GM12878 (cell line): ENCODE results near the gene PTPRN2. TPM values are rescaled to one million over a fixed set of nuclear protein-coding genes. Genes with fewer than 3 reads are reported as not detected.

ENCODE experiments used
- ATAC-seq: fragments of 200-7000 bp; cut with Tn5 transposase; 3 replicates; pipeline ENCODE4 v1.9.1; 2020; ENCODE audit warnings: mild to moderate bottlenecking, moderate library complexity
- BruUV-seq: library from RNA; stranded (reverse); fragments of 400-500 nt; replicated peaks from 2 replicates; lab custom pipeline; 2021; lab: Mats Ljungman, UMichigan
- CTCF ChIA-PET: fragments of 300-600 bp; sonication (Branson Sonifier 250); formaldehyde crosslinking; extraction: SDS; loops from one replicate; lab custom pipeline; 2021; ENCODE audit warnings: inconsistent platforms; lab: Yijun Ruan, JAX
- POLR2A ChIA-PET: fragments of 350-600 bp; formaldehyde crosslinking; extraction: SDS; loops from one replicate; lab custom pipeline; 2021; ENCODE audit warnings: inconsistent platforms; lab: Charles Lee
- RAD21 ChIA-PET: fragments of 300-600 bp; sonication (Branson Sonifier 250); formaldehyde crosslinking; loops from one replicate; lab custom pipeline; 2023; ENCODE audit warnings: antibody characterized with exemption; ENCODE audit not compliant: unreplicated experiment; lab: Charles Lee
- SMC1A ChIA-PET: fragments of 300-600 bp; sonication (Branson Sonifier 250); formaldehyde crosslinking; loops from one replicate; lab custom pipeline; 2023; ENCODE audit not compliant: unreplicated experiment, uncharacterized antibody; lab: Charles Lee
- DNase-seq: peaks from one replicate; pipeline ENCODE4 v3.0.0-alpha.2; 2011; ENCODE audit warnings: low read depth, low spot score
- FAIRE-seq: peaks from 3 replicates; lab custom pipeline; 2011; peaks lifted over from hg19 to GRCh38; lab: Jason Lieb, UNC
- H2AFZ ChIP-seq: 2 replicates; pipeline ENCODE4 v1.6.0; 2011; ENCODE audit warnings: low read depth, low read length, control low read depth; ENCODE audit not compliant: control insufficient read depth
- H3K27ac ChIP-seq: 2 replicates; pipeline ENCODE4 v1.5.1; 2011; ENCODE audit warnings: control low read depth; ENCODE audit not compliant: control insufficient read depth, insufficient read depth
- H3K27me3 ChIP-seq, 2 experiments: replicated peaks in 1 of 2; 2 replicates each; pipeline versions ENCODE4 v1.6.0 to v1.6.1; 2011; ENCODE audit warnings: low read length in 1 of 2; ENCODE audit not compliant: control insufficient read depth in 2 of 2, insufficient read depth in 2 of 2
- H3K36me3 ChIP-seq, 2 experiments: 2 replicates each; pipeline ENCODE4 v1.5.1; 2011; ENCODE audit warnings: low read length in 1 of 2; ENCODE audit not compliant: control insufficient read depth in 2 of 2, insufficient read depth in 2 of 2
- H3K4me1 ChIP-seq: 2 replicates; pipeline ENCODE4 v1.6.1; 2011; ENCODE audit warnings: mild to moderate bottlenecking, low read length, moderate library complexity, mixed read lengths; ENCODE audit not compliant: control insufficient read depth, insufficient read depth
- H3K4me2 ChIP-seq: 2 replicates; pipeline ENCODE4 v1.6.0; 2011; ENCODE audit warnings: control low read depth; ENCODE audit not compliant: control insufficient read depth, insufficient read depth
- H3K4me3 ChIP-seq: fragments of 200-600 bp; sonication (generic); 2 replicates; pipeline ENCODE4 v1.5.1; 2016
- H3K79me2 ChIP-seq: 2 replicates; pipeline ENCODE4 v1.6.0; 2011; ENCODE audit warnings: low read length; ENCODE audit not compliant: control insufficient read depth, insufficient read depth
- H3K9ac ChIP-seq: 2 replicates; pipeline ENCODE4 v1.8.0; 2011; ENCODE audit warnings: low read length, control low read depth, mixed read lengths; ENCODE audit not compliant: control insufficient read depth, insufficient read depth
- H3K9me3 ChIP-seq: replicated peaks from 3 replicates; pipeline ENCODE4 v1.5.1; 2011; ENCODE audit warnings: mild to moderate bottlenecking, low read length; ENCODE audit not compliant: control insufficient read depth, insufficient read depth
- H4K20me1 ChIP-seq: 2 replicates; pipeline ENCODE4 v1.6.0; 2011; ENCODE audit not compliant: control insufficient read depth, insufficient read depth
- ATF7 ChIP-seq: fragments of 450-650 bp; IDR thresholded peaks from 2 replicates; pipeline ENCODE4 v1.6.1; 2016; ENCODE audit warnings: low read depth, mild to moderate bottlenecking
- BCL11A ChIP-seq: IDR thresholded peaks from 2 replicates; pipeline ENCODE4 v1.6.1; 2011; ENCODE audit warnings: low read depth, low read length
- BMI1 ChIP-seq: fragments of 450-650 bp; IDR thresholded peaks from 2 replicates; pipeline ENCODE4 v1.6.1; 2016; ENCODE audit warnings: mild to moderate bottlenecking, moderate library complexity, borderline replicate concordance
- HCFC1 ChIP-seq: fragments of 150-350 bp; IDR thresholded peaks from 2 replicates; pipeline ENCODE4 v1.6.1; 2014; ENCODE audit warnings: low read length
- LARP7 ChIP-seq: fragments of 450-650 bp; IDR thresholded peaks from 2 replicates; pipeline ENCODE4 v1.6.1; 2017; ENCODE audit warnings: mild to moderate bottlenecking
- NFYB ChIP-seq: IDR thresholded peaks from 2 replicates; pipeline ENCODE4 v1.6.1; 2011; ENCODE audit warnings: low read depth, mild to moderate bottlenecking, low read length, improper control_type of control experiment, moderate library complexity; ENCODE audit not compliant: insufficient read depth
- NR2C1 ChIP-seq: fragments of 450-650 bp; IDR thresholded peaks from 2 replicates; pipeline ENCODE4 v1.6.1; 2017; ENCODE audit warnings: antibody characterized with exemption, mild to moderate bottlenecking, moderate library complexity
- POLR2AphosphoS5 ChIP-seq: IDR thresholded peaks from 2 replicates; pipeline ENCODE4 v1.6.1; 2011; ENCODE audit warnings: mild to moderate bottlenecking, low read length, inconsistent platforms
- RAD21 ChIP-seq: IDR thresholded peaks from 2 replicates; pipeline ENCODE4 v1.6.1; 2011; ENCODE audit warnings: mild to moderate bottlenecking, low read depth, low read length, moderate library complexity; ENCODE audit not compliant: insufficient read depth
- RELB ChIP-seq: fragments of 450-650 bp; IDR thresholded peaks from 2 replicates; pipeline ENCODE4 v1.6.1; 2017; ENCODE audit warnings: low read depth, mild to moderate bottlenecking, moderate library complexity
- SPI1 ChIP-seq: IDR thresholded peaks from 2 replicates; pipeline ENCODE4 v1.6.1; 2011; ENCODE audit warnings: low read depth, mild to moderate bottlenecking, low read length, moderate library complexity, borderline replicate concordance; ENCODE audit not compliant: insufficient read depth
- STAT3 ChIP-seq: IDR thresholded peaks from 2 replicates; pipeline ENCODE4 v1.6.1; 2011; ENCODE audit warnings: low read depth, low read length, improper control_type of control experiment
- SUZ12 ChIP-seq: fragments of 200-600 bp; sonication (generic); IDR thresholded peaks from one replicate; pipeline ENCODE4 v1.6.1; 2018; ENCODE audit warnings: antibody characterized with exemption, mild to moderate bottlenecking; ENCODE audit not compliant: unreplicated experiment
- WRNIP1 ChIP-seq: IDR thresholded peaks from 2 replicates; pipeline ENCODE4 v1.6.1; 2011; ENCODE audit warnings: low read depth, low read length, improper control_type of control experiment, borderline replicate concordance
- WGBS: methylation state at CpG from one replicate; pipeline ENCODE4 v1.1.6; 2016; ENCODE audit warnings: low lambda C conversion rate; ENCODE audit not compliant: insufficient replicate concordance, insufficient coverage; ENCODE audit errors: missing lambda C conversion rate; 5-methylcytosine and 5-hydroxymethylcytosine counted together
- in situ Hi-C: fragments of 300-500 bp; cut with MboI; formaldehyde crosslinking; loops from 9 replicates; pipeline ENCODE4 v1.14.3; 2018; ENCODE audit warnings: mixed read lengths
- intact Hi-C: fragments of 100-400 bp; cut with micrococcal nuclease; formaldehyde crosslinking; loops from one replicate; pipeline ENCODE4 v1.14.2; 2022; ENCODE audit not compliant: unreplicated experiment
- polyA plus RNA-seq, 11 experiments: library from polyadenylated mRNA; depleted of rRNA in 4 of 11; unstranded in 6 of 11; stranded (reverse) in 5 of 11; fragments of >200 nt; fragmentation: Nextera tagmentation in 4 of 11; fragmentation: Illumina TruSeq in 1 of 11; extraction: Ambion mirVana in 4 of 11; extraction: Trizol in 1 of 11; gene quantifications; 1 replicate in 1 of 11; 2 replicates in 10 of 11; pipeline versions ENCODE4 v1.2.1 to v1.2.3, GENCODE V29; 2011 to 2016; ENCODE audit warnings: inconsistent platforms in 2 of 11, missing spikeins in 2 of 11, low read depth in 1 of 11
- total RNA-seq, 4 experiments: library from RNA; depleted of rRNA in 3 of 4; stranded (reverse); fragments of >200 nt in 3 of 4; fragmentation: Illumina TruSeq in 1 of 4; extraction: Trizol in 1 of 4; gene quantifications; 2 replicates each; pipeline versions ENCODE4 v1.2.1 to v1.2.3, GENCODE V29; 2013 to 2021
- TF ChIP-seq, protein P1 (sequence below): fragments of 450-650 bp; IDR thresholded peaks from 2 replicates; pipeline ENCODE4 v1.6.1; 2018; ENCODE audit warnings: mild to moderate bottlenecking, low read depth, moderate library complexity; ENCODE audit not compliant: partially characterized antibody
- TF ChIP-seq, protein P2 (sequence below): IDR thresholded peaks from 2 replicates; pipeline ENCODE4 v1.6.1; 2011; ENCODE audit warnings: low read depth, mild to moderate bottlenecking, low read length, moderate library complexity, borderline replicate concordance; ENCODE audit errors: extremely low read depth
- TF ChIP-seq, protein P3 (sequence below): fragments of 450-650 bp; IDR thresholded peaks from 2 replicates; pipeline ENCODE4 v1.6.1; 2016; ENCODE audit warnings: mild to moderate bottlenecking

PTPRN2 gene
- total and polyA plus RNA-seq, 10 of the 15 experiments (the other 5 are each of a cell fraction or from before 2014, with no cell fraction given) = 5.4 TPM; not detected in 9

DNA sequence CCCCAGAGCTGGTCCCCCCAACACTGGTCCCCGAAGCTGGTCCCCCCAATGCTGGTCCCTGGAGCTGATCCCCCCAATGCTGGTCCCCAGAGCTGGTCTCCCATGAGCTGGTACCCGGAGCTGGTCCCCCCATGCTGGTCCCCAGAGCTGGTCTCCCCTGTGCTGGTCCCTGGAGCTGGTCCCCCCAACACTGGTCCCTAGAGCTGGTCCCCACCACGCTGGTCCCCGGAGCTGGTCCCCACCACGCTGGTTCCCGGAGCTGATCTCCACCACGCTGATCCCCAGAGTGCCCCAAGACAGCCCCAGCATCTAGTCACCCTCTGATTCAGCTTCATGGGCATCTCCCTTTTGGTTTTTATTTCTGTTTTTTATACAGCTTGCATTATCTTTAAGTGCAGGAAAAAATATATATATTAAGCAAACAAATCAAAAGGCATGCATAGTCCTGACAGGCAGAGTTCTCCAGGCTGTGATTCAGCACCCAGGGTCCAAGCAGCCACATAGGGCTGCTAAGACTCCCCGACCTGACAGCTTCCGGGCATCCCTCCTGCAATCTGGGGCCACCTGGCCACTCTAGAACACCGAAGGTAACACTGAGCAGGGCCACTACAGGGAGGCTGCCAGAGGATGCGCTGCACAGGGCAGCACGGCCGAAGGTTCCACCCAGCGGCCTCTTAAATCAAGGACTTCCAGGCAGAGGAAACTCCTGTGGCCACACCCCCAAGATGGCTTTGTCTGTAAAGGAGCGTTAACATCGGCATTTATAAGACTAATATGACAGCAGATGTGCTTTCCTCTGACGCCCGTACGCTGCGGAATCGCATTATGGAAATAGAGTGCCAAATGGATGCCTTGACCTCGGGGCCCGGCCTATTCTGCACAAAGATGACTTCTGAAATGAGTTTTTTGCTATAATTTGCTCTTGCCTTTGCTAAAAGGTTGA lies 215.0 kb downstream of the PTPRN2 start:
- ChIA-PET SMC1A (no interaction called here), CTCF (no interaction called here), POLR2A (no interaction called here), RAD21 (no interaction called here)
- Histone ChIP-seq H2AFZ (no peak overlapping the region), H3K27me3 (no peaks in the 10 kb centered on the region), H3K79me2 (no peaks in the 10 kb centered on the region), H3K4me3 (no peak overlapping the region), H3K36me3 (no peaks in the 10 kb centered on the region), H3K9me3 (no peaks in the 10 kb centered on the region; the same call in 2 of the 3 replicates), H3K4me1 (no peaks in the 10 kb centered on the region), H3K9ac (no peak overlapping the region), H3K27ac (no peak overlapping the region), H4K20me1 (no peaks in the 10 kb centered on the region), H3K4me2 (no peak overlapping the region)
- ATAC-seq (no peak), DNase-seq (no peak), FAIRE-seq (no peak)
- intact Hi-C loops (no loop called here), in situ Hi-C loops (no loop called here)
- TF ChIP-seq SUZ12 (no peak), HCFC1 (no peak), LARP7 (no peak), RELB (no peak), NR2C1 (no peak), ATF7 (no peak), BMI1 (no peak), STAT3 (no peak), WRNIP1 (no peak), BCL11A (no peak), SPI1 (no peak), NFYB (no peak), POLR2AphosphoS5 (no peak), RAD21 (no peak)
- TF ChIP-seq, protein P1, sequence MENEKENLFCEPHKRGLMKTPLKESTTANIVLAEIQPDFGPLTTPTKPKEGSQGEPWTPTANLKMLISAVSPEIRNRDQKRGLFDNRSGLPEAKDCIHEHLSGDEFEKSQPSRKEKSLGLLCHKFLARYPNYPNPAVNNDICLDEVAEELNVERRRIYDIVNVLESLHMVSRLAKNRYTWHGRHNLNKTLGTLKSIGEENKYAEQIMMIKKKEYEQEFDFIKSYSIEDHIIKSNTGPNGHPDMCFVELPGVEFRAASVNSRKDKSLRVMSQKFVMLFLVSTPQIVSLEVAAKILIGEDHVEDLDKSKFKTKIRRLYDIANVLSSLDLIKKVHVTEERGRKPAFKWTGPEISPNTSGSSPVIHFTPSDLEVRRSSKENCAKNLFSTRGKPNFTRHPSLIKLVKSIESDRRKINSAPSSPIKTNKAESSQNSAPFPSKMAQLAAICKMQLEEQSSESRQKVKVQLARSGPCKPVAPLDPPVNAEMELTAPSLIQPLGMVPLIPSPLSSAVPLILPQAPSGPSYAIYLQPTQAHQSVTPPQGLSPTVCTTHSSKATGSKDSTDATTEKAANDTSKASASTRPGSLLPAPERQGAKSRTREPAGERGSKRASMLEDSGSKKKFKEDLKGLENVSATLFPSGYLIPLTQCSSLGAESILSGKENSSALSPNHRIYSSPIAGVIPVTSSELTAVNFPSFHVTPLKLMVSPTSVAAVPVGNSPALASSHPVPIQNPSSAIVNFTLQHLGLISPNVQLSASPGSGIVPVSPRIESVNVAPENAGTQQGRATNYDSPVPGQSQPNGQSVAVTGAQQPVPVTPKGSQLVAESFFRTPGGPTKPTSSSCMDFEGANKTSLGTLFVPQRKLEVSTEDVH = no peak
- TF ChIP-seq, protein P2, sequence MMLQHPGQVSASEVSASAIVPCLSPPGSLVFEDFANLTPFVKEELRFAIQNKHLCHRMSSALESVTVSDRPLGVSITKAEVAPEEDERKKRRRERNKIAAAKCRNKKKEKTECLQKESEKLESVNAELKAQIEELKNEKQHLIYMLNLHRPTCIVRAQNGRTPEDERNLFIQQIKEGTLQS = no peak
- TF ChIP-seq, protein P3, sequence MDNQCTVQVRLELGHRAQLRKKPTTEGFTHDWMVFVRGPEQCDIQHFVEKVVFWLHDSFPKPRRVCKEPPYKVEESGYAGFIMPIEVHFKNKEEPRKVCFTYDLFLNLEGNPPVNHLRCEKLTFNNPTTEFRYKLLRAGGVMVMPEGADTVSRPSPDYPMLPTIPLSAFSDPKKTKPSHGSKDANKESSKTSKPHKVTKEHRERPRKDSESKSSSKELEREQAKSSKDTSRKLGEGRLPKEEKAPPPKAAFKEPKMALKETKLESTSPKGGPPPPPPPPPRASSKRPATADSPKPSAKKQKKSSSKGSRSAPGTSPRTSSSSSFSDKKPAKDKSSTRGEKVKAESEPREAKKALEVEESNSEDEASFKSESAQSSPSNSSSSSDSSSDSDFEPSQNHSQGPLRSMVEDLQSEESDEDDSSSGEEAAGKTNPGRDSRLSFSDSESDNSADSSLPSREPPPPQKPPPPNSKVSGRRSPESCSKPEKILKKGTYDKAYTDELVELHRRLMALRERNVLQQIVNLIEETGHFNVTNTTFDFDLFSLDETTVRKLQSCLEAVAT = no peak
- no TSS peak for BruUV-seq
- 43% methylated on average over 22 of the region's 23 CpGs for WGBS
